CD4-positive, alpha-beta T cell (primary cell): ENCODE data around the gene CAAP1. TPM values are rescaled to one million over a fixed set of nuclear protein-coding genes. Genes with fewer than 3 reads are reported as not detected.

Experiments
- ATAC-seq: fragments of 200-7000 bp; cut with Tn5 transposase; one replicate; pipeline ENCODE4 v1.10.0; 2022; ENCODE audit warnings: mild to moderate bottlenecking; ENCODE audit not compliant: poor library complexity
- CTCF ChIA-PET: fragments of 350-600 bp; sonication (Branson Sonifier 250); formaldehyde crosslinking; loops from one replicate; lab custom pipeline; 2021; ENCODE audit warnings: antibody characterized with exemption, inconsistent platforms; lab: Charles Lee
- POLR2A ChIA-PET: fragments of 350-600 bp; sonication (Branson Sonifier 250); formaldehyde crosslinking; loops from one replicate; lab custom pipeline; 2021; ENCODE audit warnings: antibody characterized with exemption, inconsistent platforms; lab: Charles Lee
- DNase-seq, 14 experiments: peaks; one replicate each; pipeline ENCODE4 v3.0.0-alpha.2; 2013 to 2020; ENCODE audit warnings: mixed read lengths in 2 of 14
- H3K27ac ChIP-seq, 2 donors: one replicate each; pipeline versions ENCODE4 v1.5.1 to v1.7.0; 2013; ENCODE audit warnings: low read length in 2 of 2, low read depth in 1 of 2, mild to moderate bottlenecking in 1 of 2
- H3K27me3 ChIP-seq, 2 experiments: 1 replicate in 1 of 2; 2 replicates in 1 of 2; pipeline versions ENCODE4 v1.6.1 to v1.7.0; 2013; ENCODE audit warnings: low read length in 2 of 2, control low read depth in 1 of 2, mild to moderate bottlenecking in 1 of 2, moderate library complexity in 1 of 2; ENCODE audit not compliant: insufficient read depth in 2 of 2, control insufficient read depth in 1 of 2
- H3K36me3 ChIP-seq: one replicate; pipeline ENCODE4 v1.6.1; 2013; ENCODE audit warnings: low read length, control low read depth; ENCODE audit not compliant: insufficient read depth
- H3K4me1 ChIP-seq: one replicate; pipeline ENCODE4 v1.6.1; 2013; ENCODE audit warnings: low read length, control low read depth; ENCODE audit not compliant: insufficient read depth
- H3K4me3 ChIP-seq: one replicate; pipeline ENCODE4 v1.5.1; 2013; ENCODE audit warnings: mild to moderate bottlenecking, low read length, moderate library complexity
- H3K9me3 ChIP-seq, 2 experiments: 1 replicate in 1 of 2; 2 replicates in 1 of 2; pipeline versions ENCODE4 v1.6.1 to v1.7.0; 2013; ENCODE audit warnings: low read length in 2 of 2, mild to moderate bottlenecking in 2 of 2, control low read depth in 1 of 2, moderate library complexity in 1 of 2; ENCODE audit not compliant: control insufficient read depth in 1 of 2, insufficient read depth in 1 of 2
- H3K27ac Mint-ChIP-seq: one replicate; pipeline ENCODE4 v1.8.0; 2020; ENCODE audit warnings: mixed read lengths
- H3K27me3 Mint-ChIP-seq: one replicate; pipeline ENCODE4 v1.8.0; 2021; ENCODE audit warnings: mixed read lengths
- H3K36me3 Mint-ChIP-seq: one replicate; pipeline ENCODE4 v1.8.0; 2021; ENCODE audit warnings: low read depth, mixed read lengths
- H3K4me1 Mint-ChIP-seq: one replicate; pipeline ENCODE4 v1.8.0; 2021; ENCODE audit warnings: low read depth, mixed read lengths
- H3K4me3 Mint-ChIP-seq: one replicate; pipeline ENCODE4 v1.8.0; 2020; ENCODE audit warnings: mild to moderate bottlenecking, mixed read lengths
- H3K9me3 Mint-ChIP-seq: one replicate; pipeline ENCODE4 v1.8.0; 2020; ENCODE audit warnings: mixed read lengths
- intact Hi-C, 2 experiments: fragments of 100-400 bp; cut with DNase I in 1 of 2; cut with micrococcal nuclease in 1 of 2; formaldehyde crosslinking; loops; one replicate each; pipeline versions ENCODE4 v1.15.1 to v1.9.0; 2023 to 2025; cut with DNase I, micrococcal nuclease
- total RNA-seq, 174 experiments: library from RNA in 2 of 174; stranded (reverse) in 2 of 174; gene quantifications; one replicate each; pipeline ENCODE4 v1.2.3 and lab custom pipeline; 2021 to 2026
- TF ChIP-seq, protein P1 (sequence below): fragments of 200-600 bp; IDR thresholded peaks from one replicate; pipeline ENCODE4 v1.8.0; 2022; ENCODE audit warnings: antibody characterized with exemption, mild to moderate bottlenecking

CAAP1 gene
- total RNA-seq, 2 experiments from 2014 or later = 11.4 to 12.8 TPM

DNA sequence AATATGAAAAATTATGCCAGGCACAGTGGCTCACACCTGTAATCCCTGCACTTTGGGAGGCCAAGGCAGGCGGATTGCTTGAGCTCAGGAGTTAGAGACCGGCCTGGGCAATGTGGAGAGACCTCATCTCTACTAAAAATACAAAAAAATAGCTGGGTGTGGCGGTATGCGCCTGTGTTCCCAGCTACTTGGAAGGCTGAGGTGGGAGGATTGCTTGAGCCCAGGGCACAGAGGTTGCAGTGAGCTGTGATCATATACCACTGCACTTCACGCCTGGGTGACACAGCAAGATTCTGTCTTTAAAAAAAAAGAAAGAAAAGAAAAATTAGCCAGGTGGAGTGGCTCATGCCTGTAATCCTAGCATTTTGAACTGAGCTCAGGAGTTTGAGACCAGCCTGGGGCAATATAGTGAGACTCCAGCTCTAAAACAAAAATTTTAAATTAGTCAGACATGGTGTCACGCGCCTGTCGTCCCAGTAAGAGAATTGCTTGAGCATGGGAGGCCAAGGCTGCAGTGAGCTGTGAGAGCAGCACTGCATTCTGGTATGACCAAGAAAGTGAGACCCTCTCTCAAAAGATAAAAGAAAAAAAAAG lies 36.4 kb upstream of the CAAP1 start:
- H3K4me1 Mint-ChIP-seq = peaks cover 4% of the 10 kb centered on the region
- no peak for DNase-seq
- peaks cover 80% of the 10 kb centered on the region for H3K36me3 Mint-ChIP-seq
- Histone ChIP-seq H3K36me3 (peaks cover 52% of the 10 kb centered on the region), H3K27me3 (no peaks in the 10 kb centered on the region), H3K4me1 (no peaks in the 10 kb centered on the region), H3K4me3 (no peak overlapping the region), H3K27ac (no peak overlapping the region), H3K9me3 (no peaks in the 10 kb centered on the region)
- ATAC-seq = no peak
- ChIA-PET POLR2A (no interaction called here), CTCF (interaction anchor here (1.1 kb wide), 1 partner anchor 24 kb away, joined by 3 read pairs; no protein-coding TSS in a partner anchor)
- no peak overlapping the region for H3K4me3 Mint-ChIP-seq
- TF ChIP-seq, protein P1, sequence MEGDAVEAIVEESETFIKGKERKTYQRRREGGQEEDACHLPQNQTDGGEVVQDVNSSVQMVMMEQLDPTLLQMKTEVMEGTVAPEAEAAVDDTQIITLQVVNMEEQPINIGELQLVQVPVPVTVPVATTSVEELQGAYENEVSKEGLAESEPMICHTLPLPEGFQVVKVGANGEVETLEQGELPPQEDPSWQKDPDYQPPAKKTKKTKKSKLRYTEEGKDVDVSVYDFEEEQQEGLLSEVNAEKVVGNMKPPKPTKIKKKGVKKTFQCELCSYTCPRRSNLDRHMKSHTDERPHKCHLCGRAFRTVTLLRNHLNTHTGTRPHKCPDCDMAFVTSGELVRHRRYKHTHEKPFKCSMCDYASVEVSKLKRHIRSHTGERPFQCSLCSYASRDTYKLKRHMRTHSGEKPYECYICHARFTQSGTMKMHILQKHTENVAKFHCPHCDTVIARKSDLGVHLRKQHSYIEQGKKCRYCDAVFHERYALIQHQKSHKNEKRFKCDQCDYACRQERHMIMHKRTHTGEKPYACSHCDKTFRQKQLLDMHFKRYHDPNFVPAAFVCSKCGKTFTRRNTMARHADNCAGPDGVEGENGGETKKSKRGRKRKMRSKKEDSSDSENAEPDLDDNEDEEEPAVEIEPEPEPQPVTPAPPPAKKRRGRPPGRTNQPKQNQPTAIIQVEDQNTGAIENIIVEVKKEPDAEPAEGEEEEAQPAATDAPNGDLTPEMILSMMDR = no peak
- no peaks in the 10 kb centered on the region for H3K27me3 Mint-ChIP-seq
- no peak overlapping the region for H3K27ac Mint-ChIP-seq
- no peaks in the 10 kb centered on the region for H3K9me3 Mint-ChIP-seq
- intact Hi-C loops = no loop called here

DNA sequence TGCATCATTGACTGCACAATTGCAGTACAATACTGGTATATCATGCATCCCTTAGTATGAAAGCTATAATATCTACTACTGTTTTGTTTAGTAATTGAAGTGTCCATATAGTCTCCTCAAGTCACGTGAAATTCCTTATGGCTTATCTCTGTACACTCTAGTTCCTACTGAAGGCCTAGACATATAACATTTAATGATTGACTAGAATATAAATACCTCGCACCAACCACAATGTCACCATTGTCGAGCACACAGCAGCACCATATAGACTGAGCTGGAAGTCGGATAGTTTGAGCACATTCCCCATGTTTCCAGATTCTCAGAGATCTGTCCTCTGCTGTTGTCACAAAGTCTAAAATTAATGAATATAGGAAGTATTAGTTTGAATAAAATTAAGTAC lies 33.0 kb upstream of the CAAP1 start:
- ChIA-PET POLR2A (no interaction called here), CTCF (no interaction called here)
- H3K27ac Mint-ChIP-seq = no peak overlapping the region
- no peak for ATAC-seq
- no peaks in the 10 kb centered on the region for H3K9me3 Mint-ChIP-seq
- Histone ChIP-seq H3K9me3 (no peaks in the 10 kb centered on the region), H3K4me1 (no peaks in the 10 kb centered on the region), H3K27ac (no peak overlapping the region), H3K4me3 (no peak overlapping the region), H3K36me3 (peaks cover 69% of the 10 kb centered on the region), H3K27me3 (no peaks in the 10 kb centered on the region)
- H3K36me3 Mint-ChIP-seq = peaks cover 90% of the 10 kb centered on the region
- TF ChIP-seq, protein P1 = no peak
- intact Hi-C loops = no loop called here
- H3K4me1 Mint-ChIP-seq = no peaks in the 10 kb centered on the region
- DNase-seq = no peak
- no peaks in the 10 kb centered on the region for H3K27me3 Mint-ChIP-seq
- no peak overlapping the region for H3K4me3 Mint-ChIP-seq

DNA sequence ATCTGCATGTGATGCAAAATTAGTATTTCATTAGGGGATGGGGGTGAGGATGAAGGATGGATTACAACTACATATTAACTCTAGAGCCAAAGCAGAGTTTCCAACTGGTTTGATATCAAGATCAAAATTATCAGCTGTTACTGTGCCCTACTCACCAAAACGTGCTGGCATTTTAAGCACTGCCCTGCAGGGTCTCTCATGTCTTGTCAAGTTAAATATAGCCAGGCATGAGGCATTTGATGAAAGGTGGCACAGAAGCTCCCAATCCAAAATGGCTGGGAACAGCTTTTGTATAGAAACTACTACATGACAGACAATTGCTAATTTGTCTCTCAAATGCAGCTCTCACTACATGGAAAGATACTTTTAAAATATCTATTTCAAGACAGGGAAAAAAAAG lies 27.1 kb upstream of the CAAP1 start:
- Mint-ChIP-seq H3K4me1 (no peaks in the 10 kb centered on the region), H3K4me3 (no peak overlapping the region), H3K27ac (no peak overlapping the region), H3K36me3 (peaks cover 96% of the 10 kb centered on the region), H3K9me3 (no peaks in the 10 kb centered on the region), H3K27me3 (no peaks in the 10 kb centered on the region)
- H3K4me1 ChIP-seq = no peaks in the 10 kb centered on the region
- intact Hi-C loops = no loop called here
- TF ChIP-seq, protein P1 = no peak
- no peak overlapping the region for H3K27ac ChIP-seq
- ChIA-PET POLR2A (interaction anchor here (0.8 kb wide), 1 partner anchor 36 kb away, joined by 3 read pairs; no protein-coding TSS in a partner anchor), CTCF (interaction anchor here (1.4 kb wide), 1 partner anchor 28 kb away, joined by 3 read pairs; no protein-coding TSS in a partner anchor)
- no peak overlapping the region for H3K4me3 ChIP-seq
- no peak for ATAC-seq
- no peaks in the 10 kb centered on the region for H3K9me3 ChIP-seq
- H3K27me3 ChIP-seq = no peaks in the 10 kb centered on the region
- peaks cover 85% of the 10 kb centered on the region for H3K36me3 ChIP-seq
- no peak for DNase-seq
